ENCODE measurements around the gene SCAF1. TPM values are rescaled to one million over a fixed set of nuclear protein-coding genes. Genes with fewer than 3 reads are reported as not detected.

SCAF1 gene
- total and polyA plus RNA-seq, 2 donors: 3.2 to 17.2 TPM

Other genes with a start within 250 kb of the SCAF1 start
- gene PTH2, start 218.8 kb upstream of the SCAF1 start, total RNA-seq: not detected
- gene PTH2, start 218.8 kb upstream of the SCAF1 start, polyA plus RNA-seq: not detected
- not detected for gene GFY, start 216.8 kb upstream of the SCAF1 start, total RNA-seq
- 0.05 TPM for gene GFY, start 216.8 kb upstream of the SCAF1 start, polyA plus RNA-seq
- under 0.01 TPM for gene SLC17A7, start 200.7 kb upstream of the SCAF1 start, total RNA-seq
- gene SLC17A7, start 200.7 kb upstream of the SCAF1 start, polyA plus RNA-seq: 0.57 TPM
- gene PIH1D1, start 190.4 kb upstream of the SCAF1 start, total RNA-seq: 99.1 TPM
- 130 TPM for gene PIH1D1, start 190.4 kb upstream of the SCAF1 start, polyA plus RNA-seq
- gene ALDH16A1, start 189.0 kb upstream of the SCAF1 start, total RNA-seq: 28.5 TPM
- gene ALDH16A1, start 189.0 kb upstream of the SCAF1 start, polyA plus RNA-seq: 51.6 TPM
- gene FLT3LG, start 168.0 kb upstream of the SCAF1 start, total RNA-seq: 22.3 TPM
- 32.1 TPM for gene FLT3LG, start 168.0 kb upstream of the SCAF1 start, polyA plus RNA-seq
- 3,666 TPM for gene RPL13A, start 154.6 kb upstream of the SCAF1 start, total RNA-seq
- 4,231 TPM for gene RPL13A, start 154.6 kb upstream of the SCAF1 start, polyA plus RNA-seq
- 3,463 TPM for gene RPS11, start 145.8 kb upstream of the SCAF1 start, total RNA-seq
- gene RPS11, start 145.8 kb upstream of the SCAF1 start, polyA plus RNA-seq: 4,965 TPM
- gene FCGRT, start 129.5 kb upstream of the SCAF1 start, total RNA-seq: 120 TPM
- 166 TPM for gene FCGRT, start 129.5 kb upstream of the SCAF1 start, polyA plus RNA-seq
- 8.8 TPM for gene RCN3, start 114.2 kb upstream of the SCAF1 start, total RNA-seq
- gene RCN3, start 114.2 kb upstream of the SCAF1 start, polyA plus RNA-seq: 32.7 TPM
- gene NOSIP, start 61.7 kb upstream of the SCAF1 start, total RNA-seq: 137 TPM
- 156 TPM for gene NOSIP, start 61.7 kb upstream of the SCAF1 start, polyA plus RNA-seq
- gene PRRG2, start 60.9 kb upstream of the SCAF1 start, total RNA-seq: 2.2 TPM
- 5.5 TPM for gene PRRG2, start 60.9 kb upstream of the SCAF1 start, polyA plus RNA-seq
- 2.3 TPM for gene PRR12, start 51.0 kb upstream of the SCAF1 start, total RNA-seq
- 10.2 TPM for gene PRR12, start 51.0 kb upstream of the SCAF1 start, polyA plus RNA-seq
- gene RRAS, start 2.1 kb upstream of the SCAF1 start, total RNA-seq: 12.7 TPM
- gene RRAS, start 2.1 kb upstream of the SCAF1 start, polyA plus RNA-seq: 60.9 TPM
- 83.6 TPM for gene IRF3, start 23.6 kb downstream of the SCAF1 start, total RNA-seq
- 259 TPM for gene IRF3, start 23.6 kb downstream of the SCAF1 start, polyA plus RNA-seq
- 18.7 TPM for gene BCL2L12, start 23.7 kb downstream of the SCAF1 start, total RNA-seq
- 27.1 TPM for gene BCL2L12, start 23.7 kb downstream of the SCAF1 start, polyA plus RNA-seq
- 173 TPM for gene PRMT1, start 35.1 kb downstream of the SCAF1 start, total RNA-seq
- 101 TPM for gene PRMT1, start 35.1 kb downstream of the SCAF1 start, polyA plus RNA-seq
- 0.47 TPM for gene ADM5, start 47.4 kb downstream of the SCAF1 start, total RNA-seq
- gene ADM5, start 47.4 kb downstream of the SCAF1 start, polyA plus RNA-seq: 5.5 TPM
- 0.61 TPM for gene CPT1C, start 48.9 kb downstream of the SCAF1 start, total RNA-seq
- gene CPT1C, start 48.9 kb downstream of the SCAF1 start, polyA plus RNA-seq: 3.5 TPM
- 2.6 TPM for gene TSKS, start 121.1 kb downstream of the SCAF1 start, total RNA-seq
- gene TSKS, start 121.1 kb downstream of the SCAF1 start, polyA plus RNA-seq: 2.4 TPM
- 16.5 TPM for gene AP2A1, start 124.8 kb downstream of the SCAF1 start, total RNA-seq
- gene AP2A1, start 124.8 kb downstream of the SCAF1 start, polyA plus RNA-seq: 26.5 TPM
- gene FUZ, start 171.1 kb downstream of the SCAF1 start, total RNA-seq: 16.6 TPM
- 20.9 TPM for gene FUZ, start 171.1 kb downstream of the SCAF1 start, polyA plus RNA-seq
- gene MED25, start 176.1 kb downstream of the SCAF1 start, total RNA-seq: 7.6 TPM
- 48.0 TPM for gene MED25, start 176.1 kb downstream of the SCAF1 start, polyA plus RNA-seq
- gene PTOV1, start 208.9 kb downstream of the SCAF1 start, total RNA-seq: 63.6 TPM
- 125 TPM for gene PTOV1, start 208.9 kb downstream of the SCAF1 start, polyA plus RNA-seq
- 28.4 TPM for gene PNKP, start 225.4 kb downstream of the SCAF1 start, total RNA-seq
- gene PNKP, start 225.4 kb downstream of the SCAF1 start, polyA plus RNA-seq: 85.3 TPM
- 4.4 TPM for gene AKT1S1, start 235.1 kb downstream of the SCAF1 start, total RNA-seq
- 27.9 TPM for gene AKT1S1, start 235.1 kb downstream of the SCAF1 start, polyA plus RNA-seq
- gene TBC1D17, start 235.5 kb downstream of the SCAF1 start, total RNA-seq: 2.9 TPM
- 69.7 TPM for gene TBC1D17, start 235.5 kb downstream of the SCAF1 start, polyA plus RNA-seq

Measured in thymus (tissue), 2 donors.